ENCODE data around the gene C11orf16. TPM values are rescaled to one million over a fixed set of nuclear protein-coding genes. Genes with fewer than 3 reads are reported as not detected.

C11orf16 gene
- total RNA-seq, 4 donors from 2014 or later, result 1.5 TPM; not detected in 3

DNA sequence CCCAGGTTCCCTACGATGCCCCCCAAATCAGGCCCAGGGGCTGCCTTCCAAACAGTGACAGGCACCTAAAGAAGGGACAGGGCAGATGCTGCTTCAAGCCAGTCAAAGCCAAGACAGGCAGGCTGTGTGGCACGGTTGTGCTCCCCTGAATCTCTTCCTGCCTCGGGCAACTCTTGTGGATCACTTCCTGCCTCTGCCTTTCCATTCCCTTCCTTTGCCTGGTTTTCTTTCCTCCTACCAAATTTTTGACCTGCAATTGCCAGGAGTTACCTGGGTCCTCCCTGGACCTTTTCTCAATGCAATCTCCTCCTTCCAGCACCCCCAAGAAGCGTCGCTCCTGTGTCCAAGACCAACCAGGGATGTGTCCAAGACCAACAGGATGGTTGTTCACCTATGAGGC is 5.5 kb downstream of the C11orf16 start:
- Histone ChIP-seq H3K9me3 (no peaks in the 10 kb centered on the region), H3K27me3 (no peaks in the 10 kb centered on the region), H3K4me3 (no peak overlapping the region), H3K36me3 (no peaks in the 10 kb centered on the region), H3K27ac (no peak overlapping the region), H3K4me1 (no peaks in the 10 kb centered on the region)
- TF ChIP-seq POLR2A (IDR thresholded peaks at IDR 0.05) (no peak), CTCF (IDR thresholded peaks at IDR 0.05) (no peak)
- intact Hi-C loops (cut with DNase I; ENCODE audit: low total_unique reads), result no loop called here
- no peak for DNase-seq

DNA sequence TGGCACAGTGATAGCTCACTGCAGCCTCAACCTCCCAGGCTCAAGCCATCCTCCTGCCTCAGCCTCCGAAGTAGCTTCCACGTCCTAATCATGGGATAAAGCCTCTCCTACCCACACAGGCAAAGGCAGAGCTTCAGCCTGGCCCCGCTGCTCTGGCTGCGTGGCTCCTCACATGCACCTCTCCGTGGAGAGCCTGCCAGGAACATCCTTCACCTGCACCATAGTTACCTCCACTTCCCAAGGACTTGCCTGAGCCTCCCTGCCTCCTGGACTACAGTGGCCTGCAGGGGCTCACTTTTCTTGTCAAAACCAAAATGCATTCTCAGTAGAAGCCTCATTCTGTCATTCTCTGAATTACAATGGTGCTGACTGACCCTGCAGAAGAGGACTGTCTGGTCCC is 6.5 kb downstream of the C11orf16 start:
- no peaks in the 10 kb centered on the region for H3K27me3 ChIP-seq
- H3K4me1 ChIP-seq, result no peaks in the 10 kb centered on the region
- no peak for TF ChIP-seq POLR2A (IDR thresholded peaks at IDR 0.05)
- no peak for TF ChIP-seq CTCF (IDR thresholded peaks at IDR 0.05)
- no peaks in the 10 kb centered on the region for H3K9me3 ChIP-seq
- H3K27ac ChIP-seq, result no peak overlapping the region
- no peak for DNase-seq
- H3K4me3 ChIP-seq, result no peak overlapping the region
- intact Hi-C loops (cut with DNase I; ENCODE audit: low total_unique reads), result no loop called here
- no peaks in the 10 kb centered on the region for H3K36me3 ChIP-seq

GRCh38 chr11:8925711-8926110 is 7.0 kb downstream of the C11orf16 start:
- intact Hi-C loops (cut with DNase I; ENCODE audit: low total_unique reads), result no loop called here
- H3K9me3 ChIP-seq, result no peaks in the 10 kb centered on the region
- H3K4me1 ChIP-seq, result no peaks in the 10 kb centered on the region
- no peak overlapping the region for H3K4me3 ChIP-seq
- no peak for DNase-seq
- H3K27ac ChIP-seq, result no peak overlapping the region
- TF ChIP-seq POLR2A (IDR thresholded peaks at IDR 0.05) (no peak), CTCF (IDR thresholded peaks at IDR 0.05) (no peak)
- no peaks in the 10 kb centered on the region for H3K27me3 ChIP-seq
- no peaks in the 10 kb centered on the region for H3K36me3 ChIP-seq

DNA sequence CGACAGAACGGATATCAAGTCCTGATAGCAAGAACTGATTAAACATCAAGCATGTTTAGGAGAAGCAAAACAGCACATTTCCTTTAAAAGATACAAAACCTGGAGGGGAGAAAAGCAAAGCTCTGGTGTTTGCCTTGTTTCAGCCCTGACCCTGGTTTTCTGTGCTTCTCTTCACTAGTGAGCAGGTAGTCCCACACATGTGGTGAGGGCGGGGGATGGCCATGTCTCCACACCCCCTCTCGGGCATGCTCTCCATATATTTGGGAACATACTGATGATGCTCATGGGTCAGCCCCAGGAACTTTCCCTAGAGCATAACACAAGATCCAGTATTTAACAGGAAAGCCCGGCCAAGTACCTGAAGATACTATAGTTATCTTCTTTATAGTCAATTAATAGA is 10.1 kb downstream of the C11orf16 start:
- intact Hi-C loops (cut with DNase I; ENCODE audit: low total_unique reads), result no loop called here
- Histone ChIP-seq H3K36me3 (no peaks in the 10 kb centered on the region), H3K4me1 (no peaks in the 10 kb centered on the region), H3K9me3 (no peaks in the 10 kb centered on the region), H3K4me3 (no peak overlapping the region), H3K27me3 (no peaks in the 10 kb centered on the region), H3K27ac (no peak overlapping the region)
- no peak for TF ChIP-seq POLR2A (IDR thresholded peaks at IDR 0.05)
- TF ChIP-seq CTCF (IDR thresholded peaks at IDR 0.05), result no peak
- no peak for DNase-seq

DNA sequence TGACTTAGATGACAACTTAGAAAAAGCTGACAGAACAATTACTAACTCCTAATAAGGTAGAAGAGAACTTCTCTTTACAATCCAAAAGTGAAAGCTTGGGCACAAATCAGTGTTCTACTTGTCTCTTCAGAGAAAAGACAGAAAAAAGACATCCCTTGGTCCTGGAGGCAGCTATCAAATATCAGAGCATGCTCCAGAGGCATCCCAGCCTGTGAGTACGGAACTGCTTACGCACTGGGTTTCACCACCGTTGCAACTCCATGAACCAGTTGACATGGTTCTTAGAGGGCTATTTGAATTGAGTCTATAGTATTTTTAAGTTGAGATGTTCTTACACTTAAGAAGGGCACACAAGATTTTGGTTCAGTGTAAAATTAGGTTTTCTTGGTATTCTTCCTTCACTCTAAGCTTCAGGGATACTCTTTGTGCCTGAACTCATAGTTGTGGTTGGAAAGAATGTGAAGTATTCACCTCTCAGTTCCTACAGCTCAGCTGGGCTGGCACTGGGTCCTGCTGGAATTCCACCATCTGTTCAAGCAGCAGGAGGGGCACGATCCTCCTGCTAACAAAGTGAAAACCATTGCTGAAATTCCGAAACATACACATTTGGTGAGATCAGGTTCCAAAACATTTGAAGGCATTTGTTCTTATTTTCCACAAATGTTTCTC is 15.5 kb downstream of the C11orf16 start:
- Histone ChIP-seq H3K27me3 (no peaks in the 10 kb centered on the region), H3K4me3 (no peak overlapping the region), H3K27ac (peak overlapping the region; percentile 31 to 57), H3K4me1 (peaks cover 0 to 6% of the 10 kb centered on the region in 2 donors), H3K9me3 (no peaks in the 10 kb centered on the region), H3K36me3 (no peaks in the 10 kb centered on the region)
- intact Hi-C loops (cut with DNase I; ENCODE audit: low total_unique reads), result no loop called here
- DNase-seq, result peak in 1 of 2 donors; percentile 34
- TF ChIP-seq CTCF (IDR thresholded peaks at IDR 0.05) (no peak), POLR2A (IDR thresholded peaks at IDR 0.05) (no peak)
